Measurements from ENCODE around the gene NSUN3. TPM values are rescaled to one million over a fixed set of nuclear protein-coding genes. Genes with fewer than 3 reads are reported as not detected.
A peak's percentile ranks its signal among the peaks of the same experiment; 100 is the strongest.

Gene NSUN3
- total RNA-seq, 1 experiment from 2014 or later, result 14.4 TPM

DNA sequence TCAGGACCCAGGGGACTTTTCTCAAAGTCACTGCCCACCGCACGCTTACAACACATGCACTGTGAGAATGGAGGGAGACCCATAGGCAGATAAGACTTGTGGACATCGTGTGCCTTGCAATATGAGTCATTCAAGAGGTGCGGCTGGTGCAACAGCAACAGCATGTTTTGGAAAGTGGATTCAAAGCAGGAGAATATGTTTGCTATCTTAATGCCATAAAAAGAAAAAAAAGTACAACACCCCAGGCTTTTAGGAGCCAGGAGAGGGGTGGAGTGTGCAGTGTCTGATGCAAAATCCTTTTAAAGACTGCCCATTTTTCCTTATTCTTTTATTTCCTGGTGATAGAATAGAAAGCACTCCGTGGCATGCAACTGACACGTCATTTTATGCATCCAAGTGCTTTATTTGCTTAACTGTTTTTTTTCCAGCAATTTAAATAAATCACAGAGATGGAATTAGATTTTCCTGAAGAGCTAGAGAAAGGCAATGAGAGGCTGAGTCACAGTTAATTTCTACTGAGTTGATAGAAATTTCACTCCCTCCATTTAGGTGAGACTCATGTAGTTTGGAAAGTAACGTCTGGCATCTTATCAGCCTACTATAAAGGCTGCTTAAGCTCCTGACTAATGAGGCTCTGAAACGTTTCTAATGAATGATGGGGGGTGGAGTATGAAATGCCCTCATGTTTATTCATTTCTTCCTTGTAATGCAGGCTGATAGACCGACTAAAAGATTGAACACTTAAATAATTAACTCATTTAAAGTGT lies 96.4 kb downstream of the NSUN3 start:
- BruUV-seq (replicated peaks), result no TSS peak
- CTCF ChIA-PET, result no interaction called here
- H3K27ac ChIP-seq (ENCODE audit: low read length), result no peak overlapping the region
- H3K27me3 ChIP-seq (ENCODE audit: control insufficient read depth, insufficient read depth, low read length), result no peaks in the 10 kb centered on the region; the same call in 1 of the 2 replicates
- H3K36me3 ChIP-seq (ENCODE audit: control insufficient read depth, insufficient read depth, low read length), result no peaks in the 10 kb centered on the region
- ATAC-seq (no peak), DNase-seq (ENCODE audit: low read depth, low spot score) (no peak)
- peak overlapping the region in 1 of 2 experiments; percentile 1; a peak in 1 of 4 replicates for H3K4me3 ChIP-seq (ENCODE audit: low read depth in 2 of 2, low read length in 2 of 2)
- in situ Hi-C loops (cut with HindIII; ENCODE audit: low pct_unique_long_range_greater_than_20kb, low sequenced_read_pairs) (no loop called here), intact Hi-C loops (cut with micrococcal nuclease; ENCODE audit: unreplicated experiment) (no loop called here)
- no peaks in the 10 kb centered on the region for H3K9me3 ChIP-seq (ENCODE audit: control insufficient read depth, insufficient read depth, low read depth, low read length)
- POLR2A ChIA-PET, result no interaction called here
- TF ChIP-seq, protein P1, sequence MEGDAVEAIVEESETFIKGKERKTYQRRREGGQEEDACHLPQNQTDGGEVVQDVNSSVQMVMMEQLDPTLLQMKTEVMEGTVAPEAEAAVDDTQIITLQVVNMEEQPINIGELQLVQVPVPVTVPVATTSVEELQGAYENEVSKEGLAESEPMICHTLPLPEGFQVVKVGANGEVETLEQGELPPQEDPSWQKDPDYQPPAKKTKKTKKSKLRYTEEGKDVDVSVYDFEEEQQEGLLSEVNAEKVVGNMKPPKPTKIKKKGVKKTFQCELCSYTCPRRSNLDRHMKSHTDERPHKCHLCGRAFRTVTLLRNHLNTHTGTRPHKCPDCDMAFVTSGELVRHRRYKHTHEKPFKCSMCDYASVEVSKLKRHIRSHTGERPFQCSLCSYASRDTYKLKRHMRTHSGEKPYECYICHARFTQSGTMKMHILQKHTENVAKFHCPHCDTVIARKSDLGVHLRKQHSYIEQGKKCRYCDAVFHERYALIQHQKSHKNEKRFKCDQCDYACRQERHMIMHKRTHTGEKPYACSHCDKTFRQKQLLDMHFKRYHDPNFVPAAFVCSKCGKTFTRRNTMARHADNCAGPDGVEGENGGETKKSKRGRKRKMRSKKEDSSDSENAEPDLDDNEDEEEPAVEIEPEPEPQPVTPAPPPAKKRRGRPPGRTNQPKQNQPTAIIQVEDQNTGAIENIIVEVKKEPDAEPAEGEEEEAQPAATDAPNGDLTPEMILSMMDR (IDR thresholded peaks at IDR 0.05), result no peak
- TF ChIP-seq SIN3A (IDR thresholded peaks at IDR 0.05; ENCODE audit: borderline replicate concordance, insufficient read depth, low read depth, low read length) (no peak), TCF7L2 (IDR thresholded peaks at IDR 0.05; ENCODE audit: low read depth, low read length) (no peak), POLR2AphosphoS5 (IDR thresholded peaks at IDR 0.05; ENCODE audit: low read depth, low read length) (no peak)
- TF ChIP-seq, protein P2, sequence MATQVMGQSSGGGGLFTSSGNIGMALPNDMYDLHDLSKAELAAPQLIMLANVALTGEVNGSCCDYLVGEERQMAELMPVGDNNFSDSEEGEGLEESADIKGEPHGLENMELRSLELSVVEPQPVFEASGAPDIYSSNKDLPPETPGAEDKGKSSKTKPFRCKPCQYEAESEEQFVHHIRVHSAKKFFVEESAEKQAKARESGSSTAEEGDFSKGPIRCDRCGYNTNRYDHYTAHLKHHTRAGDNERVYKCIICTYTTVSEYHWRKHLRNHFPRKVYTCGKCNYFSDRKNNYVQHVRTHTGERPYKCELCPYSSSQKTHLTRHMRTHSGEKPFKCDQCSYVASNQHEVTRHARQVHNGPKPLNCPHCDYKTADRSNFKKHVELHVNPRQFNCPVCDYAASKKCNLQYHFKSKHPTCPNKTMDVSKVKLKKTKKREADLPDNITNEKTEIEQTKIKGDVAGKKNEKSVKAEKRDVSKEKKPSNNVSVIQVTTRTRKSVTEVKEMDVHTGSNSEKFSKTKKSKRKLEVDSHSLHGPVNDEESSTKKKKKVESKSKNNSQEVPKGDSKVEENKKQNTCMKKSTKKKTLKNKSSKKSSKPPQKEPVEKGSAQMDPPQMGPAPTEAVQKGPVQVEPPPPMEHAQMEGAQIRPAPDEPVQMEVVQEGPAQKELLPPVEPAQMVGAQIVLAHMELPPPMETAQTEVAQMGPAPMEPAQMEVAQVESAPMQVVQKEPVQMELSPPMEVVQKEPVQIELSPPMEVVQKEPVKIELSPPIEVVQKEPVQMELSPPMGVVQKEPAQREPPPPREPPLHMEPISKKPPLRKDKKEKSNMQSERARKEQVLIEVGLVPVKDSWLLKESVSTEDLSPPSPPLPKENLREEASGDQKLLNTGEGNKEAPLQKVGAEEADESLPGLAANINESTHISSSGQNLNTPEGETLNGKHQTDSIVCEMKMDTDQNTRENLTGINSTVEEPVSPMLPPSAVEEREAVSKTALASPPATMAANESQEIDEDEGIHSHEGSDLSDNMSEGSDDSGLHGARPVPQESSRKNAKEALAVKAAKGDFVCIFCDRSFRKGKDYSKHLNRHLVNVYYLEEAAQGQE (IDR thresholded peaks at IDR 0.05; ENCODE audit: insufficient read depth in 1 of 2, low read depth in 2 of 2, low read length in 1 of 2), result no peak
- no peaks in the 10 kb centered on the region for H3K4me1 ChIP-seq (ENCODE audit: control insufficient read depth, insufficient read depth, low read length)

DNA sequence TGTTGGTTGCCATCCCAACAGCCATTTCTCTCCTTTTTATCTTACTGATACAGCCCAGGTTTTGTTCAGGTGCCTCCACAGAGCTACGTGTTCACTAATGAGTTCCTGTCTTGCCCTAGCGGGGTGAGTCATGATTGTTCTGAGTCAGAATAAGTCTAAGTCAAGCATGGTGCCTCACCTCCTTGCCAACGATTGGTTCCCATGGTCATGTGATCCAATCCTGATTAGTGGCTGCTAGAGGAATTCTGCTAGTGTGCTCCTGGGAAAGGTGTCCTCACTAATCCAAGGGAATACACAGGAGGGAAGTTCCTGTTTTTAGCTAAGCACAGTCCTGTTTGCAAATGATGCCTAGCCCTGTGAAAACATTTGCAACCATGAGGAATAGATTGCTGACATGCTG lies 99.8 kb downstream of the NSUN3 start:
- in situ Hi-C loops (cut with HindIII; ENCODE audit: low pct_unique_long_range_greater_than_20kb, low sequenced_read_pairs) (no loop called here), intact Hi-C loops (cut with micrococcal nuclease; ENCODE audit: unreplicated experiment) (loop anchor here (10.0 kb wide), 1 partner anchor 52 kb away; no protein-coding TSS in a partner anchor)
- H3K27ac ChIP-seq (ENCODE audit: low read length), result no peak overlapping the region
- H3K4me3 ChIP-seq (ENCODE audit: low read depth in 2 of 2, low read length in 2 of 2), result no peak overlapping the region
- BruUV-seq (replicated peaks), result no TSS peak
- H3K27me3 ChIP-seq (ENCODE audit: control insufficient read depth, insufficient read depth, low read length), result peaks cover 3% of the 10 kb centered on the region; the same call in 1 of the 2 replicates
- CTCF ChIA-PET, result no interaction called here
- H3K36me3 ChIP-seq (ENCODE audit: control insufficient read depth, insufficient read depth, low read length), result no peaks in the 10 kb centered on the region
- no peaks in the 10 kb centered on the region for H3K4me1 ChIP-seq (ENCODE audit: control insufficient read depth, insufficient read depth, low read length)
- DNase-seq (ENCODE audit: low read depth, low spot score) (no peak), ATAC-seq (no peak; the same call in 1 of the 2 replicates)
- POLR2A ChIA-PET, result no interaction called here
- TF ChIP-seq, protein P1 (IDR thresholded peaks at IDR 0.05), result no peak
- no peak for TF ChIP-seq POLR2AphosphoS5 (IDR thresholded peaks at IDR 0.05; ENCODE audit: low read depth, low read length)
- TF ChIP-seq TCF7L2 (IDR thresholded peaks at IDR 0.05; ENCODE audit: low read depth, low read length), result no peak
- TF ChIP-seq SIN3A (IDR thresholded peaks at IDR 0.05; ENCODE audit: borderline replicate concordance, insufficient read depth, low read depth, low read length), result no peak
- TF ChIP-seq, protein P2 (IDR thresholded peaks at IDR 0.05; ENCODE audit: insufficient read depth in 1 of 2, low read depth in 2 of 2, low read length in 1 of 2), result no peak
- H3K9me3 ChIP-seq (ENCODE audit: control insufficient read depth, insufficient read depth, low read depth, low read length), result no peaks in the 10 kb centered on the region
